Testis (tissue), 3 donors: ENCODE data around the gene SHCBP1L. TPM values are rescaled to one million over a fixed set of nuclear protein-coding genes. Genes with fewer than 3 reads are reported as not detected.

Source experiments
- DNase-seq: peaks from one replicate; pipeline ENCODE4 v3.0.0-alpha.2; 2019
- H3K27ac ChIP-seq, 2 donors: fragments of 200-600 bp; sonication (generic); one replicate each; pipeline ENCODE4 v1.5.1; 2019
- H3K27me3 ChIP-seq: fragments of 200-600 bp; sonication (generic); one replicate; pipeline ENCODE4 v1.5.1; 2019
- H3K36me3 ChIP-seq: fragments of 200-600 bp; sonication (generic); one replicate; pipeline ENCODE4 v1.5.1; 2017; ENCODE audit warnings: low read depth; ENCODE audit errors: missing control alignments
- H3K4me1 ChIP-seq: fragments of 200-600 bp; sonication (generic); one replicate; pipeline ENCODE4 v1.5.1; 2019
- H3K4me3 ChIP-seq, 2 donors: fragments of 200-600 bp; sonication (generic); one replicate each; pipeline ENCODE4 v1.5.1; 2017 to 2019
- H3K9me3 ChIP-seq: fragments of 200-600 bp; sonication (generic); one replicate; pipeline ENCODE4 v1.5.1; 2017
- CTCF ChIP-seq, 3 experiments: fragments of 450-650 bp in 2 of 3; fragments of 200-600 bp in 1 of 3; sonication (generic) in 1 of 3; IDR thresholded peaks; one replicate each; pipeline ENCODE4 v1.5.1; 2016 to 2019; ENCODE audit warnings: antibody characterized with exemption in 3 of 3, mild to moderate bottlenecking in 2 of 3, moderate library complexity in 1 of 3
- POLR2A ChIP-seq: fragments of 450-650 bp; IDR thresholded peaks from one replicate; pipeline ENCODE4 v1.6.1; 2017; ENCODE audit warnings: antibody characterized with exemption, mild to moderate bottlenecking, moderate library complexity
- WGBS, 2 donors: methylation state at CpG; one replicate each; pipeline ENCODE4 v1.1.5; 2018; 5-methylcytosine and 5-hydroxymethylcytosine counted together
- intact Hi-C: fragments of 100-400 bp; cut with DNase I; formaldehyde crosslinking; loops from one replicate; pipeline ENCODE4 v1.15.1; 2023; ENCODE audit warnings: low total_unique reads
- polyA plus RNA-seq: library from polyadenylated mRNA; stranded (reverse); fragments of 350-450 nt; fragmentation: Illumina TruSeq; extraction: RNeasy Lipid Tissue Mini Kit (QIAGEN cat#74804); gene quantifications from one replicate; pipeline ENCODE4 v1.2.3, GENCODE V29; 2014; ENCODE audit warnings: low read depth, low replicate concordance; ENCODE audit not compliant: insufficient read depth
- small RNA-seq, 2 donors: library from RNA; depleted of rRNA; stranded (forward); fragments of <200 nt; gene quantifications; one replicate each; pipeline ENCODE3, GENCODE V24; 2016
- total RNA-seq, 2 donors: library from RNA; depleted of rRNA; stranded (reverse); fragments of >200 nt; gene quantifications; one replicate each; pipeline ENCODE4 v1.2.3, GENCODE V29; 2016

SHCBP1L gene
- total and polyA plus RNA-seq, 3 donors from 2014 or later, result 106 to 254 (median 132) TPM

- TF ChIP-seq CTCF (IDR thresholded peaks at IDR 0.05), result no peak
- no peak for TF ChIP-seq POLR2A
- Histone ChIP-seq H3K9me3 (no peaks in the 10 kb centered on the region), H3K4me1 (peaks cover 8% of the 10 kb centered on the region), H3K4me3 (no peak overlapping the region), H3K27me3 (no peaks in the 10 kb centered on the region), H3K27ac (no peak overlapping the region), H3K36me3 (peaks cover 4% of the 10 kb centered on the region)
- intact Hi-C loops, result no loop called here
- WGBS, 2 donors, result 83 to 88% methylated on average over 1 of the region's 1 CpG
- DNase-seq, result no peak
Measured at GRCh38 chr1:182851825-182852224, 101.1 kb downstream of the SHCBP1L start.

GRCh38 chr1:182850319-182850718, 102.6 kb downstream of the SHCBP1L start:
- 92 to 97% methylated on average over 4 of the region's 4 CpGs for WGBS, 2 donors
- peaks cover 4% of the 10 kb centered on the region for H3K36me3 ChIP-seq
- no peak overlapping the region for H3K4me3 ChIP-seq
- H3K4me1 ChIP-seq, result peaks cover 5% of the 10 kb centered on the region
- H3K27ac ChIP-seq, result no peak overlapping the region
- DNase-seq, result no peak
- intact Hi-C loops, result no loop called here
- TF ChIP-seq POLR2A (no peak), CTCF (IDR thresholded peaks at IDR 0.05) (no peak)
- H3K9me3 ChIP-seq, result no peaks in the 10 kb centered on the region
- H3K27me3 ChIP-seq, result no peaks in the 10 kb centered on the region

Small RNA genes within 50 kb of the gene (small RNA-seq; reads per million reads assigned to genes)
- gene HMGN1P4, result 0 reads per million in 2 donors
- 0 reads per million in 2 donors for gene RNU6-41P

Other genes with a start within 250 kb of the SHCBP1L start
- gene NPL, start 163.4 kb downstream of the SHCBP1L start, total RNA-seq, result 10 to 100 TPM; 11.1 to 21.6 TPM
- 22.5 TPM for gene NPL, start 163.4 kb downstream of the SHCBP1L start, polyA plus RNA-seq
- 100 to 1,000 TPM; 117 to 139 TPM for gene DHX9, start 113.8 kb downstream of the SHCBP1L start, total RNA-seq
- gene DHX9, start 113.8 kb downstream of the SHCBP1L start, polyA plus RNA-seq, result 163 TPM
- 100 to 1,000 TPM; 106 to 112 TPM for gene LAMC1, start 70.3 kb upstream of the SHCBP1L start, total RNA-seq
- 64.5 TPM for gene LAMC1, start 70.3 kb upstream of the SHCBP1L start, polyA plus RNA-seq
- gene LAMC2, start 233.1 kb upstream of the SHCBP1L start, total RNA-seq, result 1 to 10 TPM; 1.9 to 3.4 TPM
- 8.5 TPM for gene LAMC2, start 233.1 kb upstream of the SHCBP1L start, polyA plus RNA-seq